ENCODE results near the gene OR13J1.
"Not testable (repeated sequence)": the region's sequence is repeated elsewhere in the genome, so short reads cannot be mapped to it uniquely, and the experiment has no call there.

The OR13J1 gene

GRCh38 chr9:35870351-35870923 lies at the start of gene OR13J1:
TSS of gene OR13J1 (minus strand) at chr9:35870401. CDS start at chr9:35870401, 0 bp downstream.
- no peak for FAIRE-seq

- FAIRE-seq = peak; percentile 82
These were observed 49.2 kb upstream of the OR13J1 start for GRCh38 chr9:35919212-35920008.

GRCh38 chr9:35918780-35919179 lies 48.6 kb upstream of the OR13J1 start:
- FAIRE-seq = no peak

DNA sequence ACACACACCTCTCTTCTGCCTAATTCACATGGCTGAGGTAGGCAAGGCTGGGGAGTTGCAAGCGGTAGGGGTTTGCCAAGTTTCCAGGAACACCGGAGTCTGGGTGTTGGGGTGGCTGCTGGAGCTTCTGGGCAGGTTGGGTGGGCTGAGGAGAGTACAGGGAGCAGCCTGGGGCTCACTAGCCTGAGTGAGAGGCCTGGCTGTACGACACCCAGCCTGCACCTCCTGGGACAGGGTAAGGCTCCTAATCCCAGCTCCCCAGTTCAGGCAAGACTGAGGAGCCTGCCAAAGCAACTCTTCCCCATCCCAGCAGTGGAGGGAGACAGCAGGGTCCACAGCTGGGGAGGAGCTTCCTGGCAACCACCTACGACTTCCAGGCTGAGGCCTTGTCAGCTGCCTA lies 47.1 kb upstream of the OR13J1 start:
- no peak for FAIRE-seq

GRCh38 chr9:35915681-35916294 lies 45.6 kb upstream of the OR13J1 start:
- no peak for FAIRE-seq

- peak; percentile 83 for FAIRE-seq
These were observed 44.2 kb upstream of the OR13J1 start for GRCh38 chr9:35914301-35914807.

- not testable (repeated sequence) for FAIRE-seq
These were observed 43.2 kb upstream of the OR13J1 start for GRCh38 chr9:35913429-35913828.

- FAIRE-seq = no peak
These were observed 42.7 kb upstream of the OR13J1 start for GRCh38 chr9:35912791-35913400.

- no peak for FAIRE-seq
These were observed 41.5 kb upstream of the OR13J1 start for GRCh38 chr9:35911690-35912089.

GRCh38 chr9:35910613-35911359 lies 40.6 kb upstream of the OR13J1 start:
- FAIRE-seq = no peak

GRCh38 chr9:35909687-35910612 lies 39.7 kb upstream of the OR13J1 start:
- no peak for FAIRE-seq

- FAIRE-seq = no peak
These were observed 39.1 kb upstream of the OR13J1 start, which contains the start of gene SPAAR for GRCh38 chr9:35909274-35909673. TSS of gene SPAAR (plus strand) at chr9:35909490. CDS start at chr9:35910464, 974 bp downstream.

- FAIRE-seq = no peak
These were observed 38.4 kb upstream of the OR13J1 start for GRCh38 chr9:35908504-35909125.

DNA sequence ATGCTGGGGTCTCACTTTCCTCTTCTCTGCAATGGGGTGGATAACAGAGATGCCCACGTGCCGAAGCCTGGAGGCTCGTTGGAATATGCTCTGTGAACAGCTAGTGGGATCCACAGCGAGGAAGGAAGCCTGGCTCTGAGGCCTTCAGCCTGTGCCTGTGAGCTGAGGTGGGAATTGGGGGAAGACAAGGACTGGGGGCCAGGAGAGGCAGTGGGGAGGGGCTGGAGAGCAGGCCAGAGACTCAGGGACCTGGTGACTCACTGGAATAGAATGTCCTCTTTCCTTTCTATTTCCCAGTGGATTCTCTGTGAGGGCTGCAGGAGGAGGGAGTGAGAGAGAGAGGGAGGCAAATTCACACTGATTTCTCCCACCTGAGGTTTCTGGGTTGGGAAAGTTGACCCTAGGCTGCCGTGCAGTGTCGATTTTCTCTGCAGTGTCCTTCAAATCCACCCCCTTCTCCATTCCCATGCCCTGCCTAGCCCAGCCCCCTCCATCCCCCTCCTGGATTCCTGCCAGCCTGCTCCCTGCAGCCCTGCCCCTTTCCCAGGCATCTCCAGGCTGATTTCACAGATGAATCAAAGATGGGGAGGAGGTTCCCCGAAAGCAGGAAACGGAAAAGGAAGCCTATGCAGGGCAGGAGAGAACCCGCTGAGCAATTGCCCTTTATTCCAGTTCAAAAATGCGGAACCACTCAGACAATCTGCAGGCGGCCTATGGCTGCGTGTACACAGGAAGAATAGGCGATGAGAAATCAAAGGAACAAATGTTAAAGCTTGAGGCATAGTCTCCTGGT lies 37.7 kb upstream of the OR13J1 start:
- no peak for FAIRE-seq

GRCh38 chr9:35906923-35907699 lies 36.9 kb upstream of the OR13J1 start:
- no peak for FAIRE-seq

DNA sequence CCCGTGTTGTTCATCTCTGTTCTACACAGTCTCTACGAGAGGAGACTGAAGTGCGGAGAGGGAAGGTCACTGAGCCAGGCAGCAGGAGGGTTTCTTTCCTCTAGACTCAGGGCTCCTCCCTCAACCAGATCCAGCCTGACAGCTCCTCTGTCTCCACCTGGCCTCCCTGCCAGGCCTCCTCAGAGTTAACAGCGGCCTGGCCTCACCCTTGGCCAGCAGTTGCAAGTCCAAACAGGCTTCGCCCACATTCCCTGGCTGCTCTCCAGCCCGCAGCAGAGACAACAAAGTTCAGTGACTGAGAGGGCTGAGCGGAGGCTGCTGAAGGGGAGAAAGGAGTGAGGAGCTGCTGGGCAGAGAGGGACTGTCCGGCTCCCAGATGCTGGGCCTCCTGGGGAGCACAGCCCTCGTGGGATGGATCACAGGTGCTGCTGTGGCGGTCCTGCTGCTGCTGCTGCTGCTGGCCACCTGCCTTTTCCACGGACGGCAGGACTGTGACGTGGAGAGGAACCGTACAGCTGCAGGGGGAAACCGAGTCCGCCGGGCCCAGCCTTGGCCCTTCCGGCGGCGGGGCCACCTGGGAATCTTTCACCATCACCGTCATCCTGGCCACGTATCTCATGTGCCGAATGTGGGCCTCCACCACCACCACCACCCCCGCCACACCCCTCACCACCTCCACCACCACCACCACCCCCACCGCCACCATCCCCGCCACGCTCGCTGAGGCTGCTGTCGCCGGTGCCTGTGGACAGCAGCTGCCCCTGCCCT lies 35.9 kb upstream of the OR13J1 start, which contains the start of gene HRCT1:
HRCT1 (plus strand) TSS at position 291 of the 768 bp plus-strand sequence; CDS start at position 377, 86 bp downstream.
- peak; percentile 15 for FAIRE-seq

GRCh38 chr9:35905051-35905781 lies 35.0 kb upstream of the OR13J1 start:
- FAIRE-seq = no peak
